ENCODE data around the gene KCNN4.

DNA sequence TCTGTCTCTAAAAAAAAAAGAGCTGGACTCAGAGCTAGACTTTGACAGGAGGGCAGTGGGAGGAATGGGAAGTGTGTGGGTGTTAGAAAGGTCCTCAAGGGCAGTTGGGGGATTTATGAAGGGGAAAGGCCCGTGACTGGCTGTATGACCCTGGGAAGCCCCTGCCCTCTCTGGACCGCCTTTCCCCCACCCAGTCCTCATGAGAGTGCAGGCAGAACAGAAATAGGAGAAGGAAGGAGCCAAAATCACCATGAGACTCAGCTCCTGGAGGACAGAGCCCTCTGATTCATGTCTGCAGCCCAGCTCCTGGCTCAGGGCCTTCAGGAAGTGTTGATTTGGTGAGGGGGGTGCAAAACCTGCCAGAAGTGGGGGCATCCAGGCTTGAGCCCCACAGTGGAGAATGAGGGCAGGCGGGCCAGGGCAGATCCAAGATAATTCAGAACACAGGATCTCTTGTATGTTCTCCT lies 17.3 kb downstream of the KCNN4 start:
- no peak for TF ChIP-seq CTCF (IDR thresholded peaks at IDR 0.05)
- TF ChIP-seq POLR2A (IDR thresholded peaks at IDR 0.05) = no peak
